HG02840 (cell line): ENCODE data around the gene CEP128.

ENCODE experiments used
- ATAC-seq: cut with Tn5 transposase; IDR thresholded peaks from one replicate; pipeline ENCODE4 v1.9.1; 2021; ENCODE audit warnings: mild to moderate bottlenecking, moderate library complexity, moderate number of reproducible peaks; ENCODE audit not compliant: unreplicated experiment, low FRiP score

Gene CEP128

DNA sequence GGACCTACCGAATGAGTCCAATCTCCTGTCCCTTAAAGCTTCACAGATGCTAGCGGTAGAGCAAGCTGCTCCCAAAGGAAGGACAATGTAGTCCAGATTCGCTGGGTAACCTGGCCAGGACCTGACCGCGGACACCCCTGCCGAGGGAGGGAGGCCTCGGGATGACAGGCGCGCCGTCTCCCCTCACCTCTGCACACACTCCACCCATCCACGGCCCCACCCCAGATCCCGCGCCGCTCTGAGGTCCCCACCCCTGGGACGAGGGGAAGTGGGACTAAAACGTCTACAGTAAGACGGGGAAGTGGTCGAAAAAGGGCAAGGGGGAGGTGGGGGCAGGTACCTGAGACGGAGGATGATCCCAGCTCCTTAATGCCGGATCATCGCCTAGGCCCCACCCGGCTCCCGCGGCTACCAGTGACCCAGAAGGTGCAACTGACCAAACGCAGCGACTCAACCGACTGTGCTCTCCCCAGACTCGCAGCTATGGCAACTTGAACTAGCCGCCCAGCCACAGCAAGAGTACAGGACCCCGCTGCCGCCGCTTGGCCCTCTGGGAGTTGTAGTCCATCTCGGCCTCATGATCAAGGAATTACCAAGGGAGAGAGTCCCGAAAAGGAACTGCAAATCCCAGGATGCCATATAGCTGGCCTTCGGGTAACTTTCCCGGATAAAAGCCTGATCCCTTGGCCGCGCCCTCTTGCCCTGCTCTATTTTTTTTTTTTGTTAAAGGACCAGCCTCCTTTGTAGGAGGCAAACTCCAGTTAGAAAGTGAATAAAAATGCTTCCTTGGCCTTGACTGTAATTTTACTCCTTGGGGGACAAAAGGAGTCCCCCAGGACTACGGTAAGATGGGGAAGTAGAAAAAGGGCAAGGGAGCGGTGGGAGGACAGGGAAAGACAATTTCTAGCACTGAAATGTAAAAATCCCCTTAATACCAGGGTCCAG lies at the start of gene CEP128:
CEP128 (minus strand) TSS at position 498 of the 945 bp plus-strand sequence.
- ATAC-seq, result peak; percentile 99

DNA sequence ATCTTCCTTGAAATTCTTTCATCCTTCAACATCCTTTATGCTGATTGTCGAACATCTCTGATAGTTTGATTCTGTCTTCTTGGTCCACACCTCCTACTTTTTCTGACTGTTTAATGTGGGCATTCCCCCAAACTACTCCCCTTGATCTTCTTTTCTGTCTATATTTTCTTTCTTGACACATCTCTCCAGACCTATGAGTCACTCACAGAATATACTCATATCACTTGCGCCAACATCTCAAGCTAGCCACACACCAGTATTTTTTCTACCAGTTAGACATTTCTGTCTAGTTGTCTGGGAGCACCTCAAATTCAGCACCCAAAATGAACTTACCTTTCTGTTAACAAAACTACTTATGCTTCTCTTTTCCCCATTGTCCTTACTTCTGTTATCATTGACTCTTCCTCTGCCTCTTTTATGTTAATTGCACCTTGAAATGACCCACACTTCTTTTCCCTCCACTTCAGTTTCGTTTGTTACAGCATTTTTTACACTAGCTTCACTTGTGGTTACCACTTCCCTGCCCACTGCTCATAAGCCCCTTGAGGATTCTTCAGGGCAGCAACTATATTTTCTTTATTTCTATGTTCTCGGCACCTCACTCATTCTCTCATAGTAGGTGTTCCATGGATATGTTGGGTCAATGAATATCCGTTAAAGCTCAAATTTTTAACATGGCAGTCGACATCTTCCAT lies 47.3 kb upstream of the CEP128 start:
- ATAC-seq, result no peak

GRCh38 chr14:80988192-80988591 lies 46.7 kb upstream of the CEP128 start:
- ATAC-seq, result no peak

DNA sequence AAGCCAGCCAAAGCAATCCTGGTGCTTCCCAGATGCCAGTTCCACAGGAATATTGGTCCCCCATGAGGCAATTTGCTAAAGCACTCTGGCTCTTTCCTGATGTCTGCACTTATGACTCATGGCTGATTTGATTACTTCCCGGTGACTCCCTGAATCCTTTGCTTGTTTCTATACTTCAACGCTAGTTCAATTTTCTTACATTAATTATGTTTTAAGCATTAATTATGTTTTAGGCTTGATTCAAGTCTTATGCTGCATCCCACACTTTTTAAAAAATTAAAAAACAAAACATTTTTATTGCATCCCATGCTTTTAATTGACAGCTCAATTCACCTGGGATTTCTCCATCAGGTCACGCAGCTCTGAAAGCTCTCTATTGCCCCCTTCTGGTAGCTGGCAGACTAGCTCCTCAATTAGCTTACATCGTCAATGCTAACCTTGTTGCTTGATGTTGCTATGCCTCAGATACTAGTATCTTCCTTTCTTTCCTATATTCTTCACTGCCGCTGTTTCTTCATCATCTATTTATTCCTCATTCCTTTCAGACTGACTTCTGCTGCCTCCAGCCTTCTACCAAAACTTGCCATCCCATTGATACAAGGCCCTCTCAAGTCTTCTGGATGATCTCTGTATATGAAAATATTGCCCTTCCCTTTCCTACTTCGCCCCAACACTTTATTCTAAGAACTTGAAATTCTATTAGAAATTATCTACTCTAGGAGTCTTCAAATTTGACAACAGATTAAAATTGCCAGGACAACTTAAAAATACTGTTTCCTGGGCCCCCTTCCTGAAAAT lies 45.9 kb upstream of the CEP128 start:
- ATAC-seq, result no peak

GRCh38 chr14:80982711-80983110 lies 41.2 kb upstream of the CEP128 start:
- no peak for ATAC-seq

DNA sequence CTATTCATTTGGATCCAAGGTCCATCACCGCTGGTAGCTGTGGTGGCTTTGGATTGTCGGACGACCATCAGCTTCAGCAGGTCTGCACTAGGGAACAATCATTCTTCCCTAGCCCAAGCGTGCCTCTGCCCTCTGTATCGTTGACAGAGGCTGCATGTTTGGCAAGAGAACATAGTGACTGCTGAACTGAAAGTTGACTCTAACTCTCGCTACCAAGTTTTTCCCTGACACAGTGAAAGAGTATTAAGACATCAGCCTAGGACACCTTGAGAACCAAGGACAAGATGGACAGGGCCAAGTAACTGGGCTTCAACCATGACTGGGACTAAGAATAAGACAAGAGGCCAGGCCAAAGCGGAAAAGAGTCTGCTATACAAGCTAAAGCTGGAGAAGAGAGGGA lies 40.1 kb upstream of the CEP128 start:
- no peak for ATAC-seq

GRCh38 chr14:80981156-80981555 lies 39.6 kb upstream of the CEP128 start:
- no peak for ATAC-seq

DNA sequence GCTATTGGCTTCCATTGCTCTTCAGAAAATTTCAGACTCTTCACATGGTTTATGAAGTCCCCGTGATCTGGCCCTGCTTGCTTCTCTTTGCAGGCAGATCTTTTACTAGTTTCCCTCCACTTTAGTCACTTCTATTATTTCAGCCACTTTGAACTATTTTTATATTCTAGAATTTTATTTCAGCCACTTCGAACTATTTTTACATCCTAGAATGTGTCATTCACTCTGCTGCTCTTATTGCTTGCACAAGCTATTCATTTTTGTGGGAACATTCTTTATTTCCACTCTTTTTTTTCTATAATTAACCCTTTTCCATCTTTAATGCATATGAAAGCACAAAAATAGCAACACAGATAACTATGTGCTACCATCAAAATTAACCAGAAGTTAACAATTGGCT lies 38.4 kb upstream of the CEP128 start:
- no peak for ATAC-seq

GRCh38 chr14:80978403-80978802 lies 36.9 kb upstream of the CEP128 start:
- no peak for ATAC-seq

DNA sequence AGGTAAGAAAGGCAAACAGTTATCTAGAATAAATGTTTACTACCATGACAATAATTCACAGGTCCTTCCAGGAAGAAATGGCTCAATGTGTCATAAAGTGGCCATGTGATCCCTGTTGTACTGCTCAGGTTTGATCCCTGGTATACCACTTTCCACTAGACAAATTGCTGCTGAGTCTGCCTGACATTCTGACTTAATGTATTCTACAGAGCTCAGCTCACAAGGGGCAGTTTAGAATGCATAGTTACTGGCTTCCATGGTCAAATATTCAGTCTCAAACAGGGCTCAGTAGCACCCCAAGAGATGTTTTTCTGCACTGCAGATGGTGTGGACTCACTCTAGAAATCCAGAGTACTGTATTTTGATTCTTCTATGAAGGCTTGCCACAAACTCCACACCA lies 35.7 kb upstream of the CEP128 start:
- no peak for ATAC-seq

DNA sequence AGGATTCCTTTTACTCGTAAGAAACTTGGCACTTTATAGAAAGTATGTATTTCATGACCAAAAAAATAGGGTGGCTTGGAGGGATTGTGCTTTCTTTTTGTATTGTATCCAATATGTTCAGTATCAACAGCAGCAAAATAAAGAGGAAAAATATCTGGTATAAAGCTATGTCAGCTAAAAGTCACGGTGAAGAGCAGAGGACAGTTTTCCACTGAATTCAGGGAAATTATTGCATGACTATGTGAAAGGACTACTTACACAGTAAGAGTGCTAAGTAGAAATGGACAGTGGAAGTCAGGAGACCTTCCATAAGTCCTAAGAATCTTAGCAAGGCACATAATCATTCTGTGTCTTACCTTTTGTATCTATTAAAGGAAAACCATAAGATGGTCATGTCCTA lies 33.1 kb upstream of the CEP128 start:
- no peak for ATAC-seq

DNA sequence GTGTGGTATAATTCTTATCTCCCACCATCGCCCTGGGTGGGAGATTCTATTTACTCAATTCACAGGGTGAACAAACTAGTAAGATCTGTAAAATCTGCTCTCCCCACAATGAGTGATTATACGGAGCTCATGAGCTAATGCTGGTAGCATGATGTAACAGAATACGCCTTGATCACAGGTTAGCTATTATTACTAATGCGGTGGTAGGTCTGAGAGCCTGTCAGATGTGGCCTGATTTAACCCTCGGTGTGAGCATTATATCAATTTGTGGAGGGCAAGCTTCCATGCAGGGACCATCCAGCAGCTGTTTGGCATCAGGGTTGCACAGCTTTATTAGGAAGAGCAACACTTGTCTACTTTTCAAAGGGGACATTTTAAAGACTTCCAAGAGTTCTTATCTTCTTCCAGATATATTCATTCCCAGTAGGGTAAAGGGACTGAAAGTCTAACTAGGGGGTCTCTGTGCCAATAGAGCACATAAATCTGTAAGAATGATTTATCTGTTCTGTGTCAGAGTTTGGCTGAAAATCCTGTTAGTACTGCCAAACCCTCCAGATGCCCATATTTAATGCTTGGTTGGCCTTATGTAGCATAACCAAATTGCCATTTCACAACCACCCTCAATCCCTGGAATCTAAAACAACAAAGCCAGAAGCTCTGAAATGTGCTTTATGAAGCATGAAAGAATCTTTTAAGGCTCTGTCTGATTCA lies 32.5 kb upstream of the CEP128 start:
- no peak for ATAC-seq

DNA sequence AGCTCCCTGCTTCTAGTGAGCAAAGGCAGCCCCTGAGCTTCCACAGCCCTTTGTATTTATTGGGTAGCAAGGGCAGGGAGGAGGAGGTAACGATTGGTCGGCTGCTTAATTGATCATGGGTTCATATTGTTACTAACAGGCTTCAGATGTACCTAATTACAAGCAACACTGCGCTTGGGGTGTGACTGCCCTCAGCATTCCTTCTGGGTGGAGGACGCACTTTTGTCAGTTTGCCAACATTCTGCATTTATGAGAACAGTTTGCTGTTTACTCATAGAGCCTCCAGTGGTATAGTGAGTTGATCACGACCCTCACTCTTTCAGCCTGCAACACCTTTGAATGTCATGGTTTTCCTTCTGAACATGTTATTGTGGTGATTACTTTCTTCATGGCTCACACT lies 23.5 kb upstream of the CEP128 start:
- ATAC-seq, result no peak

- peak; percentile 97 for ATAC-seq
These were observed 18.0 kb upstream of the CEP128 start for GRCh38 chr14:80959496-80959895.

GRCh38 chr14:80958939-80959338 lies 17.4 kb upstream of the CEP128 start:
- ATAC-seq, result no peak

DNA sequence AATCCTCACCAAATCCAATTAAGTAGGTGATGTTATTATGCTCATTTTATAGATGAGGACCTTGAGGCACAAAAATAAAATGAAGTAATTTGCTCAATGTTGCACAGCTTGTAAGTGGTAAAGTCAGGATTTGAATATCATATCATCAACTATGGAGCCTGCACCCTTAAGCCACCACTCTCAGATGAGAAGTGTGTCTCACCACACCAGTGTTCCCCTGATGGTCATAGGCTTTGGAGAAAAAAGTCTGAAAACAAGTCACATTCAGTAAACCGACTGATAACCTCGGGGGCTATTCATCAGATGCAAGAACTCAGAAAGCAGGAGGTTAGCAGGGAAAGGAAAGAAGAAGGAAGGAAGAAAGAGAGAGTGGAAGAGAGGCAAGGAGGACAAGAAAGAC lies 16.7 kb upstream of the CEP128 start:
- no peak for ATAC-seq

GRCh38 chr14:80957613-80958012 lies 16.1 kb upstream of the CEP128 start:
- no peak for ATAC-seq

- no peak for ATAC-seq
These were observed 15.4 kb upstream of the CEP128 start for GRCh38 chr14:80956922-80957321.

DNA sequence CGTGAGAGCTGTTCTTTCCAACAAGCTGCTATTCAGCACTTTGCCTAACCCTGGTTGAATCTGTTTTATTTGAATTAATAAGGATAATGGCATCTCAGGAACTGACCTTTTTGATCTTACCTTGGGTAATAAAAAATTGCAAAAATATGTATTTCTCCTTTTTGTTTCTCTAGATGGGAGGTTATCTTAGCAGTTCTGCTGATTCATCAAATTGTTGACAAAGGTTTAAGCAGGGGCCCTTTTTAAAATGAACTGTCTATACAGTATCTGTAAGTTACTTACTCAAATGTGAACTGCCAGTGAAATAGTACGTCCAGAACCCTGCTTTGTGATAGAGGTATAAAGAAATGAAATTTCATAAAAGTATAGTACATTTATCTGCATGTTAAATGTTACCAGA lies 14.6 kb upstream of the CEP128 start:
- ATAC-seq, result no peak

DNA sequence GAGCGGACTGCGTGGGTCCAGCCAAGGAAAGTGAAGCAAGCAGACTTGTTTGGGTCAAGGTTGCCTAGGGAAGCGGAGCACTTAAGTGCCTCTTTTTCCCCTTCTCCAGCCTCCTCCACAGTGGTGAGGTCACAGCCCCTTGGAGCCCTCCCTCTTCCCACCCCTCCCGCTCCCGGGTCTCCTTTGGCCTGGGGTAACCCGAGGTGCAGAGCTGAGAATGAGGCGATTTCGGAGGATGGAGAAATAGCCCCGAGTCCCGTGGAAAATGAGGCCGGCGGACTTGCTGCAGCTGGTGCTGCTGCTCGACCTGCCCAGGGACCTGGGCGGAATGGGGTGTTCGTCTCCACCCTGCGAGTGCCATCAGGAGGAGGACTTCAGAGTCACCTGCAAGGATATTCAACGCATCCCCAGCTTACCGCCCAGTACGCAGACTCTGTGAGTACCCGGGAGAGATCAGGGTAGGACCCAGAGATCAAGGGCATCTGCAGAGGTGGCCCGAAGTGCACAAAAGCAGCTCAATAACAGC lies 13.9 kb upstream of the CEP128 start, which contains the start of gene TSHR:
TSHR (plus strand) TSS at position 206 of the 526 bp plus-strand sequence; CDS start at position 266, 60 bp downstream.
- no peak for ATAC-seq
